ENCODE measurements around the gene AKR1C2. TPM values are rescaled to one million over a fixed set of nuclear protein-coding genes. Genes with fewer than 3 reads are reported as not detected.

The AKR1C2 gene
- total and polyA plus RNA-seq, 7 experiments from 2014 or later, result 0.15 TPM; not detected in 6

DNA sequence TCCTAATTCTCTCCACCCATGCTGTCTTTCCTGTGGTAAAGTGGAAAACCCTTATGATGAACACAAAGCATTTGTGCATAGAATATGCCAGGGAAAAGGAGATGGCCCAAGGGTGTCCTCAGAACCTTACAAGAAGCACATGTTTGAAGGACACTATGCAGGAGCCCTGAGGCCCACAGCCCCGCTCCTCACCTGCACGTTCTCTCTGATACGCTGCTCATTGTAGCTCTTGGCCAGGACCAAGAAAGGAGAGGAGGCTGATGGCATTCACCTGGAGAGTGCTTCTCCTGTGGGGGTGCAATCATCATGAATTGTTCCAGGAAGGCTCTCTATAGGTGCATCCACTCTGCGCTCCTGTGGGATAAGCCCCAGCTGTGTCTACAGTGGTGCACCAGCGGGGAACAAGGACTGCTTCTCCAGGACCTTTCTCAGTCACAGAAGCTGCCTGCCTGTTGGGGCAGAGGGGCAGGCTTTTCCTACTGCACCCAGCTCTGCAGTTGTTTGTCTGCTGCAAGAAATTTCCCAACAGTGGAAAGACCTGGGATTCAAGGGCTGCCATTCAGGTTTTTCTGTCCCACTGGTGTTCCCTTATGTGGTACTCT, 19.9 kb downstream of the AKR1C2 start:
- Histone ChIP-seq H3K4me1 (ENCODE audit: control insufficient read depth in 2 of 2, insufficient read depth in 2 of 2, low read length in 2 of 2) (no peaks in the 10 kb centered on the region), H3K27me3 (ENCODE audit: control insufficient read depth in 2 of 2, insufficient read depth in 2 of 2, low read length in 2 of 2) (no peaks in the 10 kb centered on the region), H3K36me3 (ENCODE audit: control insufficient read depth in 2 of 3, insufficient read depth in 3 of 3, low read length in 3 of 3) (no peaks in the 10 kb centered on the region), H3K9me3 (ENCODE audit: control insufficient read depth in 2 of 3, low read length in 3 of 3) (no peaks in the 10 kb centered on the region), H3K27ac (ENCODE audit: low read depth, low read length) (no peak overlapping the region), H3K4me3 (ENCODE audit: low read length) (no peak overlapping the region)
- Mint-ChIP-seq H3K27ac (no peak overlapping the region), H3K27me3 (peaks cover 0 to 5% (median 0%) of the 10 kb centered on the region in 5 donors), H3K36me3 (peaks cover 0 to 7% (median 0%) of the 10 kb centered on the region in 5 donors), H3K4me1 (peaks cover 0 to 9% (median 0%) of the 10 kb centered on the region in 7 donors), H3K9me3 (no peaks in the 10 kb centered on the region), H3K4me3 (no peak overlapping the region)
- intact Hi-C loops (cut with micrococcal nuclease), result loop anchor here in 1 of 2 donors (5.0 to 10.0 kb wide), 2 partner anchors 129 to 166 kb away; no protein-coding TSS in a partner anchor
- ATAC-seq (peak; percentile 18), DNase-seq (no peak)
- ChIA-PET CTCF (interaction anchor here (1.0 to 2.4 kb wide), 2 partner anchors 168 to 170 kb away, joined by 3 to 15 read pairs; no protein-coding TSS in a partner anchor), POLR2A (no interaction called here)

DNA sequence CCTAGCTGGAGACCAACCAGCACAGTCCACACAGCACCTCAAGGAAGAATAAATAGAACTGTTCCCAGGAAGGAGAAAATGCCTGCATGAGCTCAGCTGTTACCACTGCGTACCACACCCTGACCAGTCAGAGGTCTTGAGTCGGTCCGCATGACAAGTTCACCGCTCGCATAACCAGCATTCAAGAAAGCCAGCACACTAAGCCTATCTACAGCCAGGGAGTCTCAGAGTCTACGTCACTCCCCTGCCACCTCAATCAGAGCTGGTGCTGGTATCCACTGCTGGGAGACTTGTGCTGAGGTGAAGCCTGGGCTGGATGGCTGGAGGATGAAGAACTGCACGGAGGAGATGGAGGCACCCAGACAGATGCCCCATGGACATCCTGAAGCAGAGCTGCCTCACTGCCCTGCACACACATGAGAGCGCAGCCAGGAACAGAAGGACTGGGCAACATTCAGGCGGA, 20.9 kb downstream of the AKR1C2 start:
- ATAC-seq, result no peak
- Histone ChIP-seq H3K9me3 (ENCODE audit: control insufficient read depth in 2 of 3, low read length in 3 of 3) (no peaks in the 10 kb centered on the region), H3K4me3 (ENCODE audit: low read length) (no peak overlapping the region), H3K4me1 (ENCODE audit: control insufficient read depth in 2 of 2, insufficient read depth in 2 of 2, low read length in 2 of 2) (no peaks in the 10 kb centered on the region), H3K27ac (ENCODE audit: low read depth, low read length) (no peak overlapping the region), H3K27me3 (ENCODE audit: control insufficient read depth in 2 of 2, insufficient read depth in 2 of 2, low read length in 2 of 2) (no peaks in the 10 kb centered on the region), H3K36me3 (ENCODE audit: control insufficient read depth in 2 of 3, insufficient read depth in 3 of 3, low read length in 3 of 3) (no peaks in the 10 kb centered on the region)
- Mint-ChIP-seq H3K4me1 (peaks cover 0 to 9% (median 0%) of the 10 kb centered on the region in 7 donors), H3K27ac (peak overlapping the region in 1 of 9 donors; percentile 67), H3K4me3 (no peak overlapping the region), H3K36me3 (peaks cover 0 to 10% (median 0%) of the 10 kb centered on the region in 5 donors), H3K9me3 (no peaks in the 10 kb centered on the region), H3K27me3 (peaks cover 0 to 5% (median 0%) of the 10 kb centered on the region in 5 donors)
- intact Hi-C loops (cut with micrococcal nuclease), result loop anchor here (1.0 to 10.0 kb wide), 4 partner anchors 128 to 452 kb away; no protein-coding TSS in a partner anchor
- CTCF ChIA-PET, result interaction anchor here (0.8 to 2.4 kb wide), 3 partner anchors 19 to 169 kb away, joined by 3 to 15 read pairs (median 4); no protein-coding TSS in a partner anchor
- no peak for DNase-seq
- POLR2A ChIA-PET, result no interaction called here

DNA sequence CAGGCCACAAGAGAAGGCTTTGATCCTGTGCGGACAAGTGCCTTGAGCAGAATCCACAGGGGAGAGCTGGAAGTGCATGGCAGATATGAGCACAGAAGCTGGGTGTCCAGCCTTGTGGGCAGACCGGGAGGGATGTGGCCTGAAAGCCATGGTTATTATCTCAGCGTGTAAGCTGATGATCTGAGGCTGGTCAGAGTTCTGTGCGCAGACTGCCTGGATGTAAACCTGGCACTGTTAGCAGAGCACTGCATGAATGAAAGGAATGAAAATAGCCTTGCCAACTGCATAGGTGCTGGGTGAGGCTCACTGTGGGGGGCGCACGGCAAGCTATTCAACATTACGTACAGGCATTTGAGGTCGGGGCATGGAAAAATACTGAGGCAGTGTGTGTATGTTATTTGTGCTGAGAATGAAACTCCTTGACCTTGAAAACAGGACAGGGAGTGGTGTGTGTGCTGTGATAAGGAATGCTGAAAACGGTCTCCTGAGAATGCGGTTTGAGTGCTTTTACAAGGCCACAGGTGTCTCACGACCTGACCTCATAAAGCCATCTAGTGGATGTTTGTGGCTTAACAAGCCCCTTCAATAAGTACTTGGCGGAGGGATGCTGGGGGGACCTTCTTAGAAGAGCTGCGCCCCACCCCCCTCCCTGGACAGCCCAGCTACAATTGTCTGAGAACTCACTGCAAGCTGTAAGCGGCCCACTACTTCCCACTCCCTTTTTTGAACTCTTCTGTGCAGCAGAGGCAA, 21.8 kb downstream of the AKR1C2 start:
- CTCF ChIA-PET, result interaction anchor here (0.8 to 2.4 kb wide), 3 partner anchors 20 to 168 kb away, joined by 3 to 15 read pairs (median 4); no protein-coding TSS in a partner anchor
- Mint-ChIP-seq H3K36me3 (peaks cover 0 to 15% (median 0%) of the 10 kb centered on the region in 5 donors), H3K4me3 (no peak overlapping the region), H3K4me1 (peaks cover 0 to 9% (median 0%) of the 10 kb centered on the region in 7 donors), H3K27me3 (peaks cover 0 to 5% (median 0%) of the 10 kb centered on the region in 5 donors), H3K9me3 (no peaks in the 10 kb centered on the region), H3K27ac (peak overlapping the region in 1 of 9 donors; percentile 67)
- Histone ChIP-seq H3K4me1 (ENCODE audit: control insufficient read depth in 2 of 2, insufficient read depth in 2 of 2, low read length in 2 of 2) (no peaks in the 10 kb centered on the region), H3K9me3 (ENCODE audit: control insufficient read depth in 2 of 3, low read length in 3 of 3) (no peaks in the 10 kb centered on the region), H3K27me3 (ENCODE audit: control insufficient read depth in 2 of 2, insufficient read depth in 2 of 2, low read length in 2 of 2) (no peaks in the 10 kb centered on the region), H3K36me3 (ENCODE audit: control insufficient read depth in 2 of 3, insufficient read depth in 3 of 3, low read length in 3 of 3) (no peaks in the 10 kb centered on the region), H3K4me3 (ENCODE audit: low read length) (no peak overlapping the region), H3K27ac (ENCODE audit: low read depth, low read length) (no peak overlapping the region)
- intact Hi-C loops (cut with micrococcal nuclease), result loop anchor here (1.0 to 10.0 kb wide), 4 partner anchors 127 to 452 kb away; no protein-coding TSS in a partner anchor
- no peak for ATAC-seq
- POLR2A ChIA-PET, result no interaction called here
- DNase-seq, result peak in 2 of 9 donors; percentile 3 to 18

DNA sequence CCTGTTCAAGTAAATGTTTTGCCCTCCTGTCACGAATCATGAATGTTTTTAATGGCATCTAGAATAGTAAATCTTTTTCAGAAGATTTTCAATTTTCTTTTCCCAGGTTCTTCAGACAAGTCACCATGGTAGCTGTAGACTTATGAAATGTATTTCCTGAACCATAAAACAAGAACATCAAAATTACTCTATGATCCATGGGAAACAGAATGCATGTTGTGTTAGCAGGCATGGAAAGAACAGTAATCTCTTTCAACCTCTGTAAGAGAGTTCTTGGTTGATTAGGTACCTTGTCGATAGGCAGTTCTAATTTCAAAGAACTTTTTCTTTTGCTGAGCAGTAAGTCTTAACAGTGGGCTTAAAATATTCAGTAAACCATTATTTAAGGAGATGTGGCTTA, 22.9 kb downstream of the AKR1C2 start:
- DNase-seq (no peak), ATAC-seq (no peak)
- Mint-ChIP-seq H3K27me3 (peaks cover 0 to 4% (median 0%) of the 10 kb centered on the region in 5 donors), H3K36me3 (peaks cover 0 to 21% (median 5%) of the 10 kb centered on the region in 5 donors), H3K4me1 (peaks cover 0 to 9% (median 0%) of the 10 kb centered on the region in 7 donors), H3K4me3 (no peak overlapping the region), H3K27ac (no peak overlapping the region), H3K9me3 (no peaks in the 10 kb centered on the region)
- Histone ChIP-seq H3K27me3 (ENCODE audit: control insufficient read depth in 2 of 2, insufficient read depth in 2 of 2, low read length in 2 of 2) (no peaks in the 10 kb centered on the region), H3K9me3 (ENCODE audit: control insufficient read depth in 2 of 3, low read length in 3 of 3) (no peaks in the 10 kb centered on the region), H3K27ac (ENCODE audit: low read depth, low read length) (no peak overlapping the region), H3K4me1 (ENCODE audit: control insufficient read depth in 2 of 2, insufficient read depth in 2 of 2, low read length in 2 of 2) (no peaks in the 10 kb centered on the region), H3K36me3 (ENCODE audit: control insufficient read depth in 2 of 3, insufficient read depth in 3 of 3, low read length in 3 of 3) (no peaks in the 10 kb centered on the region), H3K4me3 (ENCODE audit: low read length) (no peak overlapping the region)
- POLR2A ChIA-PET, result no interaction called here
- CTCF ChIA-PET, result no interaction called here
- intact Hi-C loops (cut with micrococcal nuclease), result loop anchor here in 1 of 2 donors (5.0 to 10.0 kb wide), 2 partner anchors 126 to 163 kb away; no protein-coding TSS in a partner anchor

DNA sequence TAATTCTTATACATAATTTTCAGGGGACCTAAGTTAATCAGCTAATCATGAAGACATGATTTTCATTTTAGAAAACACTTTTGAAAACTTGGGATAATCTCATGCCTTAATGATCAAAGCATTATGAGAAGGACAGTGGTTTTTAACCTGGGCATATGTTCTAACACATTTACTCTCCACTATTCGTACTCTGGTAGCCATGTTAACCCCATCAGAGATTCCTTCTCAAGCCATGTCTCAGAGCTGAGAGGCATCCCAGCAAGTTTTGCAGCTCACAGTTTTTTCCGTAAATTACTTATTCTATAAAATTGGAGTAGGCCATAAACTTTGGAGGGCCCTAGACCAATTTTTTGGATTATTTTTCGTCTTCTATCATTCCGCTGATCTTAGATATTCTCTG, 24.8 kb downstream of the AKR1C2 start:
- no peak for DNase-seq
- ATAC-seq, result no peak
- no peak overlapping the region for H3K4me3 Mint-ChIP-seq
- no peaks in the 10 kb centered on the region for H3K27me3 ChIP-seq (ENCODE audit: control insufficient read depth in 2 of 2, insufficient read depth in 2 of 2, low read length in 2 of 2)
- POLR2A ChIA-PET, result no interaction called here
- H3K27me3 Mint-ChIP-seq, result no peaks in the 10 kb centered on the region
- no peak overlapping the region for H3K27ac Mint-ChIP-seq
- CTCF ChIA-PET, result no interaction called here
- no peaks in the 10 kb centered on the region for H3K9me3 ChIP-seq (ENCODE audit: control insufficient read depth in 2 of 3, low read length in 3 of 3)
- no peaks in the 10 kb centered on the region for H3K36me3 ChIP-seq (ENCODE audit: control insufficient read depth in 2 of 3, insufficient read depth in 3 of 3, low read length in 3 of 3)
- H3K4me1 Mint-ChIP-seq, result peaks cover 0 to 9% (median 0%) of the 10 kb centered on the region in 7 donors
- no peaks in the 10 kb centered on the region for H3K4me1 ChIP-seq (ENCODE audit: control insufficient read depth in 2 of 2, insufficient read depth in 2 of 2, low read length in 2 of 2)
- no peak overlapping the region for H3K4me3 ChIP-seq (ENCODE audit: low read length)
- H3K27ac ChIP-seq (ENCODE audit: low read depth, low read length), result no peak overlapping the region
- no peaks in the 10 kb centered on the region for H3K9me3 Mint-ChIP-seq
- H3K36me3 Mint-ChIP-seq, result peaks cover 0 to 21% (median 5%) of the 10 kb centered on the region in 5 donors
- intact Hi-C loops (cut with micrococcal nuclease), result no loop called here

DNA sequence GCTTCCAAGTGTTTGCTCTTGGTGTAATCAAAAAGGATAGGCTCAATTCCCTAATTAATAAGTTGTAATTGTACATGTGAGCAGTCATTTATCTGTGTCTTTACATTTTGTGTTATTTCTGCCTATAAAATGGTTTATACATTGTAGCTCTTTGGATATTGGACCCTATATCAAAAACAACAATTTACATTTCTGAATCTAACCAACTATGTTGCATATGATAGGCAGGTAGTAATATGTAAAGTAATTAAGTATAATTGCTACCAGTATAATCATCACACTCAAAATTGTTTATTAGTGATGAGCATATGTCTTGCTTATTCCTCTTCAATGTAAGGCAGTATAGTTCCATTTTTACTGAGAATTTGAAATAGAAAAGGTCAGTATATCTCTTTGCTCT, 26.6 kb downstream of the AKR1C2 start:
- H3K4me1 Mint-ChIP-seq, result peaks cover 0 to 6% (median 0%) of the 10 kb centered on the region in 7 donors
- Histone ChIP-seq H3K27me3 (ENCODE audit: control insufficient read depth in 2 of 2, insufficient read depth in 2 of 2, low read length in 2 of 2) (no peaks in the 10 kb centered on the region), H3K9me3 (ENCODE audit: control insufficient read depth in 2 of 3, low read length in 3 of 3) (no peaks in the 10 kb centered on the region), H3K4me1 (ENCODE audit: control insufficient read depth in 2 of 2, insufficient read depth in 2 of 2, low read length in 2 of 2) (no peaks in the 10 kb centered on the region), H3K4me3 (ENCODE audit: low read length) (no peak overlapping the region), H3K36me3 (ENCODE audit: control insufficient read depth in 2 of 3, insufficient read depth in 3 of 3, low read length in 3 of 3) (no peaks in the 10 kb centered on the region), H3K27ac (ENCODE audit: low read depth, low read length) (no peak overlapping the region)
- no peaks in the 10 kb centered on the region for H3K27me3 Mint-ChIP-seq
- DNase-seq (no peak), ATAC-seq (no peak)
- H3K27ac Mint-ChIP-seq, result no peak overlapping the region
- intact Hi-C loops (cut with micrococcal nuclease), result no loop called here
- peaks cover 0 to 25% (median 5%) of the 10 kb centered on the region in 5 donors for H3K36me3 Mint-ChIP-seq
- CTCF ChIA-PET, result no interaction called here
- POLR2A ChIA-PET, result no interaction called here
- H3K4me3 Mint-ChIP-seq, result no peak overlapping the region
- H3K9me3 Mint-ChIP-seq, result no peaks in the 10 kb centered on the region
